Loucy (cell line): ENCODE data around the gene SIMC1.

Experiments
- CTCF ChIP-seq: fragments of 200-600 bp; sonication (generic); conservative IDR thresholded peaks from 2 replicates; pipeline ENCODE4 v1.5.1; 2014; ENCODE audit warnings: mild to moderate bottlenecking, antibody characterized with exemption, low read length
- EZH2phosphoT487 ChIP-seq: fragments of 200-600 bp; IDR thresholded peaks from 2 replicates; pipeline ENCODE4 v1.6.1; 2018; ENCODE audit warnings: antibody characterized with exemption, mild to moderate bottlenecking, moderate library complexity, borderline replicate concordance

GRCh38 chr5:176339304-176339703, 101.1 kb downstream of the SIMC1 start:
- TF ChIP-seq CTCF = no peak
- no peak for TF ChIP-seq EZH2phosphoT487
